NCI-H2029 (cell line): ENCODE measurements around the gene STPG3.

Source experiments
- DNase-seq: peaks from one replicate; lab custom pipeline; 2025; lab: John Stamatoyannopoulos, UW

The STPG3 gene

DNA sequence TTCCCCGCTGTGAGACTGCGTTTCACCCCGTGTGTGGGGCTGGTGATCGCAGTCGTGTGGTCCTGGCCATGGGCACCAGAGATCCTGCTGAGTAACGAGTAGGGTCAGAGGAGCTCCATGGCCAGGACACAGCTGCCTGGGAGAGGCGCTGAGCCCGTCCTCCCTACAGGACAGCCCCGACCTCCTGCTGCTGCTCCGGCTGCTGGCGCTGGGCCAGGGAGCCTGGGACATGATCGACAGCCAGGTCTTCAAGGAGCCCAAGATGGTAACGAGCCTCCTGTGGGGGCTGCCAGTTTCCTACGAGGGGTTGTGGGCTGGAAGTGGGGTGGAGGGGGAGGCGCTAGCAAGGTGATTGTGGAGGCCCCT lies 15.1 kb downstream of the STPG3 start:
- no peak for DNase-seq

GRCh38 chr9:137266585-137267453 lies 15.7 kb downstream of the STPG3 start:
- no peak for DNase-seq

DNA sequence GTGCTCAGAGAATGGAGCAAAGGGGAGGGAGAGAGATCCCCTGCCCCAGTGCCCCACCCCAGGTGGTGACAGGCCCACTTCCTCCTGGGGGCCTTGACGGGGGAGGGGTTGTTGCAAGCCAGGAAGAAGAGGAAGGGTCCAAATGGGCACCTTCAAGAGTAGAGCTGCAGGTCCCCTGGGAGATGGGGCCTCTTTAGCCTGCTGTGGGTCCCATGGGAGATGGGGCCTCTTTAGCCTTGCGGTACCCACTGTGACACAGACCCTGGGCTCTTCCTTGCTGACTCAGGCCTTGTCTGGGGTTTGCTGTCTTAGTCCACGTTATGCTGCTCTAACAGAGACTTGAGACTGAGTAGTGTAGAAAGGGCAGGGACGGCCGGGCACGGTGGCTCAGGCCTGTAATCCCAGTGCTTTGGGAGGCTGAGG lies 16.9 kb downstream of the STPG3 start:
- DNase-seq: no peak

- no peak for DNase-seq
Measured at GRCh38 chr9:137268538-137269201, 17.6 kb downstream of the STPG3 start.

GRCh38 chr9:137269231-137269772 lies 18.2 kb downstream of the STPG3 start:
- peak; percentile 54 for DNase-seq

DNA sequence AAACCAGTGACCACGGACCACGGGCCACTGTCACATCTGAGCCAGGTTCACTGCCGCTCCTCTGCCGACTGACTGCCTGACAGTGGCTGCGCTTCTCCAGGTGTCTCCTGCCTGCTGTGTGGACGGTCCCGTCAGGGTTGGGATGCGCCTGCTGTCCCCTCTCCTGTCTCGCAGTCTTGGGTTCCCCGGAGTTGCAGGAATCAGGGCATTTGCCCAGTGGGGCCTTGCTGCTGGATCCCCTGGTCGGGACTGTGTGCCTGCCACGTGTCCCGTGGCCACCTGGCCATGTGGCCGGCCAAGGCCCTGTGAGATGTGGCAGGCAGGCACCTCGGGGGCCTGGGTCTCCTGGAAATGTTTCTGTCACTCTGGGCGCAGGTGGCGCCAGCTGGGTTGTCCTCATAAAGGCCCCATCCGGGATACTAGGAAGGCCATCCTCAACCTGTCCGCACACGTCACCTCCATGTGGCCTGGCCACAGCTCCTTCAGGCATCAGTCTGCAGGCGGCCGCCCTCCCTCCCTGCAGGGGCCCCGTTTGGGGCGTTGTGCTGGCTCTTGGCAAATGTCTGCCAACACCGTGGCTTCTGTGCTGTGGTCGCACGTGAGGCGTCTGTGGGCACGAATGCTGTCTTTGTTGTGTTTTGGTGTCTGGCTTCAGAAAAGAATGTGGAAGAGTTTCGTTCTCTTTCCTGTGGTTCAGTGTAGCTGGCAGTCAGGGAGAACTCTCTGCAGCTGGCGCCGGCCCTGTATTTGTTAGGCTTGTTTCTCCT lies 20.0 kb downstream of the STPG3 start:
- no peak for DNase-seq

DNA sequence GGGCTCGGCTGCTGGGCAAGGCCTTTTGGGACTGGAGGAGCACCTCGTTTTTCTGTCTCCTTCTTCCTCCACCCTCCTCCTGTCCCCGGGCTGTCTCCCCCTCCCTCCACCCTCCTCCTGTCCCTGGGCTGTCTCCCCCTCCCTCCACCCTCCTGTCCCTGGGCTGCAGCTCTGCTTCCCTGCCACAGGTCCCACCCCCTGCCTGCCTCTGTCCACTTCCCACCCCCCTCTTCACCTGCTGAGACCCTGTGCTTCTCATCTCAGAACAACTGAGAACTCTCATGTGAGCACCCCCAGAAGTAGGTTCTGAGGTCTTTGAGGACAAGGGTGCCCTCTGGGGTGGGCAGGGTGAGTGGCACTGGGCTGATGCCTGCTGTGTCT lies 20.6 kb downstream of the STPG3 start:
- DNase-seq: no peak

GRCh38 chr9:137272241-137273094 lies 21.4 kb downstream of the STPG3 start:
- no peak for DNase-seq

- no peak for DNase-seq
Measured at GRCh38 chr9:137273095-137273490, 22.0 kb downstream of the STPG3 start.

- DNase-seq: peak; percentile 71
Measured at GRCh38 chr9:137273611-137274320, 22.7 kb downstream of the STPG3 start.

DNA sequence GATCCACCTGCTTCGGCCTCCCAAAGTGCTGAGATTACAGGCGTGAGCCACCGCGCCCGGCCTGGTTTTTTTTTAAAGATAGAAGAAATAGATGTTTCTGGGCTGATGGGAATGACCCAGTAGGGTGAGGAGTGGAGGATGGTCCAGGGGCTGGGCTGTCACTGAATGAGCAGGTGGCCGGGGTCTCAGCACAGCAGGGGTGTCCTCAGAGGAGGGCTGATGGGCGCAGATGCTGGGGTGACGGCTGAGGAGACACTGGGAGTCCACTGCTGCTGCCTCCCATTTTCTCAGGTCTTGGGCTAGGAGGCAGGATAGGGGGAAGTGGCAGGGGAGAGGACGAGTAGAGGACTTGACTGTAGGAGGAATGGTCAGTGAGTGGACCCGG lies 24.1 kb downstream of the STPG3 start:
- DNase-seq: no peak

DNA sequence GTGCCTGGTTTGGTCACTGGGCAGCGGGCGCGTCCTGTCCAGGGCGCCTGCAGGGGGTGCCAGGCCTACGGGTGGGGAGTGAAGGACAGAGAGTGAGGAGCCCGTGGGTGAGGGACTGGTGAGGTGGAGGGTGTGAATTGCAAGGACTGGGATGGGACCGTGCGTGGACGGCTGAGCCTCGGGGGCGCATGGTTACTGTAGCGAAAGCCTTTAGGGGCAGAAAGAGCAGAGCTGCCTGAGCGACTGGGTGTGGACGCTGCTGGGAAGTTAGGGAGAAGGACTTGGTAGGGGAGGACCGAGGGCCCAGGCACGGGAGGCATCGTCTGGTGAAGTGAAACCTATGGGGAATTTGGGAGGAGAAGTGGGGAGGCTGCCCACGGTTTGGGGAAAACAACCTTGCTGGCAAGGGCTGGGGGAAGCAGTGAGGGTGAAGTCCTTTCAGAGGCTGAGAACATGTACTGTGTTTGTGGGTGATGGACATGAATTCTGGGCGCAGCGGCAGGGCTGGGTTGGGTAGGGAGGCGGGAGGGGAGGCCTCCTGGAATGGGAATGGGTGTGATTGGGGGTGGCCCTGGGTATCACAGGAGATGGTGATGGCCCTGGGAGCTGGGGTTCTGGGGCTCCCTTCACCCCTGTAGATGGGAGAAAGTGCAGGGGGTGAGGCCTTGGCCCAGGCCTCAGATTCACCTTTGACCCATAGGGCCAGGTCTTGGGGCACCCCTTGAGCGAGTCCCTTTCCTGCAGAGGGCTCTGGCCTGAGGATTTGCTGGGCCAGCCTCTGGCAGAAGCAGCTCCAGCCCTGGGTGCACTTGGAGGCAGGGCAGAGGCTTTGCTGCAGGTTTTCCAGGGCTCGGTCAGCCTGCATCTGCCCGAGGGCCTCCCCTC lies 24.7 kb downstream of the STPG3 start:
- no peak for DNase-seq

- DNase-seq: no peak
Measured at GRCh38 chr9:137276473-137277328, 25.6 kb downstream of the STPG3 start.

DNA sequence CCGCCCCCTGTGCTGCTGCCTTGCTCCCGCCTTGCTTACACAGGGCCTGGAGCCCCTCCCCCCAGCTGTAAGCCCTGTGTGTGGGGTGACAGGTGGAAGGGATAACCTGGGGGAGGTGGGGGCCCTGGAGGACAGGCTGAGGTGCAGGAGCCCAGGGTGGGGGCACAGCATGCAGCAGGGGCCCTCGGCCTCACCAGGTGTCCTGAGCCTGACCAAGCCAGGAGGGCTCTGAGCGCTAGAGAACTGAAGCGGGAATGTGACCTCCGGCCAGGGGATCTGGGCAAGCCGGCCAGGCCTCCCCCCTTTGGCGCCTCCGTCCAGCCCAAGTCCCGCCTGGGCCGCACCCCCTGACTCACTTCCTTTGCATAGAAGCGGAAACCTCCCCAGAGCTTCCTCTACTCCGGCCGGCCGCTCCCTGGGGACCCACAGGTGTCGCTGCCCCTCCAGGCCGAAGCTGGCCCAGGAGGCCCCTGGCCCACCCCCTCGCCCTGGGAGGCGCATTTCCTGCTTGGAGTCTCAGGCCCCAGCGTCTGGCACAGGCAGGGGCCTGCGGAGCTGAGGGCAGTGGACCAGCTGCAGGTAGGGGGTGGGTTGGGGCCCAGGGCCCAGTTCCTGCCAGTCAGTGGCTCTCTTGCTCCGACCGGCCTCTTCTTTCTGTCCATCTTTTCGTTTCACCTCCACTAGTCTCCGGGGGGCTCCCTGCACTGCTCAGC lies 26.4 kb downstream of the STPG3 start, which contains the start of gene TOR4A:
Gene TOR4A (plus strand): TSS at position 398 of the 713 bp plus-strand sequence. CDS start 964 bp downstream, outside the sequence.
- no peak for DNase-seq

- no peak for DNase-seq
Measured at GRCh38 chr9:137278061-137278701, 27.1 kb downstream of the STPG3 start.

GRCh38 chr9:137278721-137279711 lies 27.9 kb downstream of the STPG3 start:
- no peak for DNase-seq
